NT2/D1 (cell line): ENCODE results near the gene MAP1B.

Experiments
- SUZ12 ChIP-seq: IDR thresholded peaks from 2 replicates; pipeline ENCODE4 v1.6.1; 2011; ENCODE audit not compliant: insufficient read length, insufficient read depth; ENCODE audit errors: extremely low read depth
- YY1 ChIP-seq: IDR thresholded peaks from 2 replicates; pipeline ENCODE4 v1.6.1; 2011; ENCODE audit not compliant: insufficient read length, insufficient read depth
- ZNF274 ChIP-seq: IDR thresholded peaks from 2 replicates; pipeline ENCODE4 v1.6.1; 2011; ENCODE audit warnings: mild to moderate bottlenecking, low read depth, low read length

DNA sequence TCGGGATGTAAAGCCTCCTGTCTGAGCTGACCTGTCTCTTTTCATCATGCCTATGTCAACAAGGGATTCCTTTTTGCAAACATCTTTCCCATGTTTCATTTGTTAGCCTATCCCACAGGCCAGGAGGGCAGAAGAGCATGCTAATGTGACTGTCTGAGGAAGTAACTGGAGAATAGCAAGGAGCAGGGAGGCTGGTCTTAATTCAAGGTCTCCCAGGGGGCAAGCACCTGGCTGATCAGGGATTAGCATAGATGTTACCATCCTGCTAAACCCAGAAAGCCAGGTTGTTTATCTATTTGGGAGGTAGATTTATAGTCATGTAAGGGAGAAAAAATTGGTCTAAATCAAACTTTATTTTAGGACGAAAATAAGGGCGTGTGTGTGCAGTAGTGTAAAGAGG is 36.7 kb upstream of the MAP1B start:
- TF ChIP-seq ZNF274 (no peak), YY1 (no peak), SUZ12 (no peak)
